MCF 10A (cell line): Measurements from ENCODE around the gene SIGLEC1. TPM values are rescaled to one million over a fixed set of nuclear protein-coding genes. Genes with fewer than 3 reads are reported as not detected.

Experiments
- Bru-seq: library from RNA; stranded (reverse); fragments of 400-500 nt; gene quantifications from one replicate; lab custom pipeline; 2021; lab: Mats Ljungman, UMichigan
- BruChase-seq, 2 experiments: library from RNA; stranded (reverse); fragments of 400-500 nt; gene quantifications; one replicate each; lab custom pipeline; 2021; lab: Mats Ljungman, UMichigan
- BruUV-seq: library from RNA; stranded (reverse); fragments of 400-500 nt; replicated peaks from 2 replicates; lab custom pipeline; 2021; lab: Mats Ljungman, UMichigan
- CTCF ChIA-PET: fragments of 300-600 bp; sonication (Branson Sonifier 250); formaldehyde crosslinking; extraction: SDS; loops from one replicate; lab custom pipeline; 2021; ENCODE audit warnings: antibody characterized with exemption, inconsistent platforms; lab: Yijun Ruan, JAX
- POLR2A ChIA-PET: fragments of 300-600, 350-650 bp; sonication (Branson Sonifier 250); formaldehyde crosslinking; extraction: SDS; loops from one replicate; lab custom pipeline; 2020; ENCODE audit warnings: antibody characterized with exemption, inconsistent platforms; lab: Yijun Ruan, JAX
- DNase-seq: peaks from one replicate; pipeline ENCODE4 v3.0.0-alpha.2; 2018; ENCODE audit not compliant: unreplicated experiment
- H3K27ac Mint-ChIP-seq: one replicate; pipeline ENCODE4 v1.8.0; 2022; ENCODE audit warnings: mild to moderate bottlenecking, low read depth, mixed read lengths; ENCODE audit not compliant: unreplicated experiment
- H3K27me3 Mint-ChIP-seq: one replicate; pipeline ENCODE4 v1.8.0; 2022; ENCODE audit warnings: mixed read lengths; ENCODE audit not compliant: insufficient read depth, unreplicated experiment
- H3K36me3 Mint-ChIP-seq: one replicate; pipeline ENCODE4 v1.8.0; 2022; ENCODE audit warnings: mild to moderate bottlenecking, moderate library complexity, mixed read lengths; ENCODE audit not compliant: insufficient read depth, unreplicated experiment
- H3K4me1 Mint-ChIP-seq: one replicate; pipeline ENCODE4 v1.8.0; 2022; ENCODE audit warnings: mixed read lengths; ENCODE audit not compliant: insufficient read depth, unreplicated experiment
- H3K4me3 Mint-ChIP-seq: one replicate; pipeline ENCODE4 v1.8.0; 2022; ENCODE audit warnings: mild to moderate bottlenecking, moderate library complexity, mixed read lengths; ENCODE audit not compliant: unreplicated experiment
- H3K9me3 Mint-ChIP-seq: one replicate; pipeline ENCODE4 v1.8.0; 2022; ENCODE audit warnings: mixed read lengths; ENCODE audit not compliant: unreplicated experiment
- intact Hi-C: fragments of 100-400 bp; cut with micrococcal nuclease; formaldehyde crosslinking; loops from 2 replicates; pipeline ENCODE4 v1.14.1; 2022
- long read RNA-seq: library from polyadenylated mRNA; stranded (forward); transcript quantifications from one replicate; pipeline ENCODE4 v2.0.0, GENCODE V29; 2022
- total RNA-seq: library from RNA; stranded (reverse); gene quantifications from 2 replicates; pipeline ENCODE4 v1.2.3, GENCODE V29; 2022
- TF ChIP-seq, protein P1 (sequence below): fragments of 200-600 bp; IDR thresholded peaks from one replicate; pipeline ENCODE4 v1.8.0; 2022; ENCODE audit warnings: antibody characterized with exemption, mild to moderate bottlenecking; ENCODE audit not compliant: unreplicated experiment

SIGLEC1 gene
- total RNA-seq (not detected in 2 replicates), Bru-seq, nascent RNA (not detected), BruChase-seq, experiment 1, labeled RNA remaining after a 6-hour chase (not detected), BruChase-seq, experiment 2, labeled RNA remaining after a 2-hour chase (not detected)
- long read RNA-seq, result 0 reads

DNA sequence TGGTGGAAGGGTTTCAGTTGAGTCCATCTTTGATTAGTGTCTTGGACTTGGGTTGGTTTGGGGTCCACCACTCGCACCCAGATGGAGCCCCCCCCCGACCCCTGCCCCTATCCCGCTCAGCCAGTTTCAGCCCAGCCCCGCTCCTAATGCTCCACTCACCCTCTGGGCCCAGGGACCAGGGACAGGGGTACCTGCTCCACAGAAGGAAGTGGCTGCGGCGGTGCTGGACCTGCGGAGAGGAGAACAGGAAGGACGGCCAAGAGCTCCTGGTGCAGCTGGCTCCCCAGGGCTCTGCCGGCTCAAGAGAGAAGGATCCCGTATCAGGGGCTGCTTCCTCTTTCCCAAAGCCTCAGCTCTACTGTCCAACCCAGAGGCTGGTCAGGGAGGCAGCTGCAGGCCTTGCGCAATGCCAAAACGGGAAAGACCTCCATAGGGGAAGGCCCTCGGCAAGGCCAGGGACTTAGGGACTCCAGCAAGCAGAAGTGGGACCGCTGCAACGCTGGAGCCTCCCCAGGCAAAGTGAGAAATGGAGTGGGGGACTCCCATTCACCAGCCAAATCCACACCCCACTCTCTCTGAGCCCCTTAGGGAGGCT, at the start of gene SIGLEC1:
TSS of gene SIGLEC1 (minus strand) at position 322 of the 595 bp plus-strand sequence. CDS start 5,472 bp downstream, outside the sequence.
- peaks cover 6% of the 10 kb centered on the region for H3K36me3 Mint-ChIP-seq
- TF ChIP-seq, protein P1, sequence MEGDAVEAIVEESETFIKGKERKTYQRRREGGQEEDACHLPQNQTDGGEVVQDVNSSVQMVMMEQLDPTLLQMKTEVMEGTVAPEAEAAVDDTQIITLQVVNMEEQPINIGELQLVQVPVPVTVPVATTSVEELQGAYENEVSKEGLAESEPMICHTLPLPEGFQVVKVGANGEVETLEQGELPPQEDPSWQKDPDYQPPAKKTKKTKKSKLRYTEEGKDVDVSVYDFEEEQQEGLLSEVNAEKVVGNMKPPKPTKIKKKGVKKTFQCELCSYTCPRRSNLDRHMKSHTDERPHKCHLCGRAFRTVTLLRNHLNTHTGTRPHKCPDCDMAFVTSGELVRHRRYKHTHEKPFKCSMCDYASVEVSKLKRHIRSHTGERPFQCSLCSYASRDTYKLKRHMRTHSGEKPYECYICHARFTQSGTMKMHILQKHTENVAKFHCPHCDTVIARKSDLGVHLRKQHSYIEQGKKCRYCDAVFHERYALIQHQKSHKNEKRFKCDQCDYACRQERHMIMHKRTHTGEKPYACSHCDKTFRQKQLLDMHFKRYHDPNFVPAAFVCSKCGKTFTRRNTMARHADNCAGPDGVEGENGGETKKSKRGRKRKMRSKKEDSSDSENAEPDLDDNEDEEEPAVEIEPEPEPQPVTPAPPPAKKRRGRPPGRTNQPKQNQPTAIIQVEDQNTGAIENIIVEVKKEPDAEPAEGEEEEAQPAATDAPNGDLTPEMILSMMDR, result no peak
- no peak for DNase-seq
- POLR2A ChIA-PET, result interaction anchor here (0.7 to 1.0 kb wide), 2 partner anchors 41 to 55 kb away, joined by 3 read pairs; partner anchors contain the start of gene ADISSP
- H3K27ac Mint-ChIP-seq, result no peak within 1 kb of the TSS
- CTCF ChIA-PET, result interaction anchor here (0.6 to 3.5 kb wide), 7 partner anchors 9 to 858 kb away, joined by 3 to 49 read pairs (median 3); partner anchors contain the start of gene AP5S1
- no peaks in the 10 kb centered on the region for H3K4me1 Mint-ChIP-seq
- no TSS peak for BruUV-seq
- H3K27me3 Mint-ChIP-seq, result no peaks in the 10 kb centered on the region
- no peaks in the 10 kb centered on the region for H3K9me3 Mint-ChIP-seq
- no peak within 1 kb of the TSS for H3K4me3 Mint-ChIP-seq
- intact Hi-C loops, result no loop called here

DNA sequence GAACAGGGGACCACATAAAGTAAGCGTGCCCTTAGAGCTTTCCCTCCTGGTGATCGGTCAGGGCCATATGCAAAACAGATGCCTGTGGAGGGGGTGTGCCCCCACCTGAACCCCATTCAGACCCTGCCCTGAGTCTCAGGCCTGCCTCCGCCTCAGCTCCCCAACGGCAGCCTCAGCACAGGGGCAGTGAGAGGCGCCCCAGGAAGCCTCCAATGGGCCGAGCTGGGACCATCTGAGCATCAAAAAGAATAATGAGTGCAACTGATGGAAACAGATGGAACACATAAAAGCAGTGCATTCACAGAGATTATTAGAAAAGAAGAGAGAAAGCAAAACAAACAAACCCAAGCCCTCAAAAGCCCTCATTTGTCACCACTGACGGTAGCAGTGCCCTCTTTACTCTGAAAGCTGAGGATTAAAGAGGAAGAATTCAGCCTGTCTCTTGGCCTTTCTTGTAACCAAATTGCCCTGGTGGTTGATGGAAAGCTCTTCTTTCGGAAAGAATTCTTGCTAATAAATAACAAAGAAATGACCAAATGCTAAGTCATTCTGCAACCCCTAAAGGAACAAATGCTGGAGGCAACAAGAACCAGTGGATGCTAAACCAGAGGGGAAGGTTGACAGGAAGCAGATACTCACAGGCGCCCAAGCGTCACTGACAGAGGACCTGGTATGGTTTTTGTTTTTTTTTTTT, 48.4 kb upstream of the SIGLEC1 start:
- ChIA-PET CTCF (interaction anchor here (0.7 to 2.2 kb wide), 6 partner anchors 8 to 78 kb away, joined by 3 to 8 read pairs (median 6); partner anchors contain the start of gene SPEF1), POLR2A (no interaction called here)
- H3K4me1 Mint-ChIP-seq, result peaks cover 2% of the 10 kb centered on the region
- no peak overlapping the region for H3K27ac Mint-ChIP-seq
- H3K4me3 Mint-ChIP-seq, result no peak overlapping the region
- intact Hi-C loops, result no loop called here
- H3K27me3 Mint-ChIP-seq, result no peaks in the 10 kb centered on the region
- TF ChIP-seq, protein P1, result no peak
- BruUV-seq, result no TSS peak
- no peaks in the 10 kb centered on the region for H3K9me3 Mint-ChIP-seq
- no peak for DNase-seq
- H3K36me3 Mint-ChIP-seq, result peaks cover 20% of the 10 kb centered on the region

DNA sequence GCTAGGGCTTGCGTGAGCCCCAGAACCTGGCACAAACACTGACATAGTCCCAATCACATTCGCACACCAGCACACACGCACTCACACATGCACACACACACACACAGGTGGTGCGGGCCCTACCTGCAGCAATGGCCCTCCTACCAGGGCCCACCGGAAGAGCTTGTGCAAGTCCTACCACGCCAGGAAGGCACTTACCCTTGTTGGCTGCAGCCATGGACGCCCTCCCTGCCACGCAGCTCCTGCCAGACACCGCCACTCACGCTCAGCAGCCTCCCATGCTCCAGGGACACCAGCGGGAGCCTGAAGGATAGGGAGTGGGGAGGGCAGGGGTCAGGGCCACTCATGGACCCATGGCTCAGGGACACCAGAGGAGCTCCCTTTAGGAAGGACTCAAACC, 47.5 kb upstream of the SIGLEC1 start:
- no TSS peak for BruUV-seq
- ChIA-PET CTCF (interaction anchor here (0.6 to 2.2 kb wide), 5 partner anchors 9 to 79 kb away, joined by 3 to 8 read pairs (median 6); partner anchors contain the start of gene SPEF1), POLR2A (interaction anchor here (0.5 kb wide), 1 partner anchor 80 kb away, joined by 3 read pairs; no protein-coding TSS in a partner anchor)
- Mint-ChIP-seq H3K4me3 (no peak overlapping the region), H3K27me3 (no peaks in the 10 kb centered on the region), H3K9me3 (no peaks in the 10 kb centered on the region), H3K36me3 (peaks cover 26% of the 10 kb centered on the region), H3K4me1 (no peaks in the 10 kb centered on the region), H3K27ac (no peak overlapping the region)
- TF ChIP-seq, protein P1, result no peak
- no peak for DNase-seq
- intact Hi-C loops, result no loop called here

DNA sequence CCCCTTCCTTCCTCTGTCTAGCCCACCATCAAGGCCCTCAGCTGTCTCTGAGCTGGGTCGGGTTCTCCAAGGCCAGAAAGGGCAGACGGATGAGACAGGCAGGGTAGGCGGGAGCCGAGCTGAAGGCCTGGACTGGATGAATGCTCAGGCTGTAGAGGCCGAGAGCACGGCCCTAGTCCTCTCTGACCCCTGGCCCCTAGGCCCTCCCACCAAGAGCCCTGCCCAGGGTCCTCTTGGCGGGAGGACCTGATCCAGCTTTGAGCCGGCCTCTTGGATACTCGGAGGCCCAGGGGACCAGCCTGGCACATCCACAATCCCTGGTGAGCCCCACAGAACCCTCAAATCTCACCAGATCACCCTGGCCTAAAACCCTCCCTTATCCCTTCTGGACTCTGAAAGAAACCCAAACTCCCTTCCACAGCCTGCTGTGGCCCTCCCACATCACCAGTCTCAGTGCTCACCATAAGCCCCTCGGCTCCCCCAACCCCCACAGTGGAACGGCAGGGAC, 47.0 kb upstream of the SIGLEC1 start:
- Mint-ChIP-seq H3K36me3 (peaks cover 26% of the 10 kb centered on the region), H3K4me1 (no peaks in the 10 kb centered on the region), H3K27me3 (no peaks in the 10 kb centered on the region), H3K9me3 (no peaks in the 10 kb centered on the region), H3K27ac (no peak overlapping the region), H3K4me3 (no peak overlapping the region)
- ChIA-PET CTCF (interaction anchor here (0.6 to 2.2 kb wide), 5 partner anchors 10 to 79 kb away, joined by 3 to 8 read pairs (median 6); partner anchors contain the start of genes AP5S1 and SPEF1), POLR2A (interaction anchor here (0.5 kb wide), 1 partner anchor 81 kb away, joined by 3 read pairs; no protein-coding TSS in a partner anchor)
- no peak for DNase-seq
- intact Hi-C loops, result no loop called here
- BruUV-seq, result no TSS peak
- TF ChIP-seq, protein P1, result no peak
